ENCODE results near the gene GPC5.

GPC5 gene

DNA sequence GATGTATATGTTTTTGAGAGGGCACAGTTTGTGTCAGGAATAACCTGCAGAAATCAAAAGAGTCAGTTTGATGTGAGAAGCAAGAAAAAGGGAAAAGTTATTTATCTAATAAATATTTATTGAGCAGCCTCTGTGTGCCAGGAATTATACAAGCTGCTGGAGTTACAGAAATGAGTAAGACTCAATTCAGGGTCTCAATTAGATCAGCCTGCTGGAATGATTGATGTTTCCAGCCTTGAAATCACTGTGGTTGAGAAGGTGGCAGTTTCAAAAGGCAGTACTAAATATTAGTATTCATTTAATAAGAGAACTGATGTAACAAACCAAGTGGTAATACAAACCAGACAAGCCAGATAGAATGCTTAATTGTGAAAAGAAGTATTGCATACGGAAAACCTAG is 1045.8 kb downstream of the GPC5 start:
- TF ChIP-seq CTCF (conservative IDR thresholded peaks at IDR 0.05; ENCODE audit: control insufficient read depth, insufficient read depth, low read depth, low read length) = no peak
- no peak for DNase-seq (ENCODE audit: low read depth)
- no peak overlapping the region for H3K4me3 ChIP-seq (ENCODE audit: control insufficient read depth, low read depth, low read length)

DNA sequence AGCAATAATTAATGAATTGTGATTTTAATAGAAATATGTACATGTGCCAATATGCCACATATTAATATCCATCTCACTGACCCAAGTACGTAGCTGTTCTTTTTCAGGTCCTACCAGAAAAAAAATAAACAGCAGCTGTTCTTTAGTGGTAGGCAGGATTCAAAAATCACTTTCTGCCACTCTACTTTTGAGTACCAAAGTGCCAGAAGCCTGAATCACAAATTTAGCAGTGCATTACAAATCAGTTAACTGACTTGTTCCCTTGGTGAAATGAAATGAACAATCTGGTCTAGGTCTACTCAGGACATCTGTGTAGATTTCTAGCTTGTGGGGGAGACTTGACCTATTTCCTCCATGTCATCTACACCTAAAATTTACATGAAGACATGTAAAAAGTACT is 1052.6 kb downstream of the GPC5 start:
- no peak for TF ChIP-seq CTCF (conservative IDR thresholded peaks at IDR 0.05; ENCODE audit: control insufficient read depth, insufficient read depth, low read depth, low read length)

GRCh38 chr13:92452840-92453239 is 1054.4 kb downstream of the GPC5 start:
- H3K4me3 ChIP-seq (ENCODE audit: control insufficient read depth, low read depth, low read length) = no peak overlapping the region
- TF ChIP-seq CTCF (conservative IDR thresholded peaks at IDR 0.05; ENCODE audit: control insufficient read depth, insufficient read depth, low read depth, low read length) = no peak
- no peak for DNase-seq (ENCODE audit: low read depth)

More for the DNA sequence above, 1052.6 kb downstream of the GPC5 start:
- no peak for DNase-seq (ENCODE audit: low read depth)
- no peak overlapping the region for H3K4me3 ChIP-seq (ENCODE audit: control insufficient read depth, low read depth, low read length)

DNA sequence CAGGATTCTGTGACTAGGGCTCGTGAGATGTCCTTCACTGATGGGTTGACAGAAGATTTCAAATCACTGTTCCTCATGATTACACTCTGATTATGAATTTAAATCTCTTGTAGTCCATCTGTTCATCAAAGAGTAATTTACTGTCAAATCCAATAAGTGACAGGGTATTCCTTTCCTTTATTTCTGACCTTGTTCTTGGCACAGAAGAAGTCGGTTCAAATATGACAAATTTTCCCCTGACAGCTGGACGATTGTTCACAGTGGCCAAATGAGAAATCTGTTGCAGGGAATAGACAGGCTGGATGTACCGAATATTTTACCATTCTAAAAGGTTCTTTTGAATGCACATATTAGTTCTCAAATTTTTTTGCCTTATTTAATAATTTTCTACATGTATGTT is 1060.9 kb downstream of the GPC5 start:
- no peak for DNase-seq (ENCODE audit: low read depth)
- no peak overlapping the region for H3K4me3 ChIP-seq (ENCODE audit: control insufficient read depth, low read depth, low read length)
- TF ChIP-seq CTCF (conservative IDR thresholded peaks at IDR 0.05; ENCODE audit: control insufficient read depth, insufficient read depth, low read depth, low read length) = no peak

GRCh38 chr13:92460479-92460878 is 1062.1 kb downstream of the GPC5 start:
- H3K4me3 ChIP-seq (ENCODE audit: control insufficient read depth, low read depth, low read length) = no peak overlapping the region

DNA sequence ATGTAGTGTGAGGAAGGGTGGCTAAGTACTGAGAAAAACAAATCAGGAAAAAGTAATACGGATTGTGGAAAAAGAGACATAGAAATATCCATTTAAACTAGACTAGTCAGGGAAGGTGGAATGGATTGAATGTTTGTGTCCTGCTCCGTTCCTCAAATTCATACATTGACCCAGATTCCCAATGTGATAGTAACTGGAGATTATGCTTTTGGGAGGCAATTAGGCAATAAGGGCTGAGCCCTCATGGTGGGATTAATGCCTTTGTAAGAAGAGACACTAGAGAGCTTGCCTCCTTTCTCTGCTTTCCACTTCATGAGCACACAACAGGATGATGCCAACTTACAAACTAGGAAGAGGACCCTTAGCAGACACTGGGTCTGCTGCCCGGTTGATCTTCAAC is 1063.0 kb downstream of the GPC5 start:
- H3K4me3 ChIP-seq (ENCODE audit: control insufficient read depth, low read depth, low read length) = no peak overlapping the region
- DNase-seq (ENCODE audit: low read depth) = no peak
- TF ChIP-seq CTCF (conservative IDR thresholded peaks at IDR 0.05; ENCODE audit: control insufficient read depth, insufficient read depth, low read depth, low read length) = no peak

More at GRCh38 chr13:92460479-92460878, 1062.1 kb downstream of the GPC5 start:
- no peak for TF ChIP-seq CTCF (conservative IDR thresholded peaks at IDR 0.05; ENCODE audit: control insufficient read depth, insufficient read depth, low read depth, low read length)
- no peak for DNase-seq (ENCODE audit: low read depth)

GRCh38 chr13:92461831-92462230 is 1063.4 kb downstream of the GPC5 start:
- DNase-seq (ENCODE audit: low read depth) = no peak
- no peak overlapping the region for H3K4me3 ChIP-seq (ENCODE audit: control insufficient read depth, low read depth, low read length)
- TF ChIP-seq CTCF (conservative IDR thresholded peaks at IDR 0.05; ENCODE audit: control insufficient read depth, insufficient read depth, low read depth, low read length) = no peak
